GM12878 (cell line): ENCODE data around the gene PLG.

Experiments used
- BRCA1 ChIP-seq: IDR thresholded peaks from 2 replicates; pipeline ENCODE4 v1.6.1; 2011; ENCODE audit warnings: low read depth, low read length, improper control_type of control experiment
- CHD2 ChIP-seq: IDR thresholded peaks from 2 replicates; pipeline ENCODE4 v1.6.1; 2011; ENCODE audit warnings: low read depth, low read length, improper control_type of control experiment, borderline replicate concordance
- POLR2A ChIP-seq: IDR thresholded peaks from 2 replicates; pipeline ENCODE4 v1.6.1; 2011; ENCODE audit warnings: low read depth, mild to moderate bottlenecking, low read length
- TAF1 ChIP-seq: IDR thresholded peaks from 2 replicates; pipeline ENCODE4 v1.6.1; 2011; ENCODE audit warnings: mild to moderate bottlenecking, low read depth, low read length, borderline replicate concordance

- no peak for TF ChIP-seq BRCA1
- no peak for TF ChIP-seq TAF1
- no peak for TF ChIP-seq CHD2
- TF ChIP-seq POLR2A = no peak
These were observed 65.6 kb downstream of the PLG start for GRCh38 chr6:160767647-160768019.
